K562 (cell line): ENCODE results near the gene PDIA5. TPM values are rescaled to one million over a fixed set of nuclear protein-coding genes. Genes with fewer than 3 reads are reported as not detected.
A peak's percentile ranks its signal among the peaks of the same experiment; 100 is the strongest.

Experiments
- C11orf30 ChIP-seq: fragments of 450-650 bp; IDR thresholded peaks from 2 replicates; pipeline ENCODE4 v1.6.1; 2016; ENCODE audit warnings: low read depth, mild to moderate bottlenecking
- ELF1 ChIP-seq: fragments of 200-800 bp; sonication (Bioruptor generic); IDR thresholded peaks from 2 replicates; pipeline ENCODE4 v1.6.1; 2016; ENCODE audit warnings: missing genetic modification characterization, missing compliant biosample characterization
- FOXK2 ChIP-seq, 2 experiments: fragments of 450-650 bp; IDR thresholded peaks in 1 of 2; conservative IDR thresholded peaks in 1 of 2; 2 replicates each; pipeline ENCODE4 v1.6.1; 2016; ENCODE audit warnings: low read depth in 2 of 2, mild to moderate bottlenecking in 1 of 2
- MGA ChIP-seq: fragments of 450-650 bp; IDR thresholded peaks from 2 replicates; pipeline ENCODE4 v1.6.1; 2016; ENCODE audit warnings: mild to moderate bottlenecking, moderate library complexity
- PKNOX1 ChIP-seq: fragments of 450-650 bp; IDR thresholded peaks from 2 replicates; pipeline ENCODE4 v1.6.1; 2016
- POLR3G ChIP-seq: IDR thresholded peaks from 2 replicates; pipeline ENCODE4 v1.6.1; 2011; ENCODE audit not compliant: insufficient read length, insufficient replicate concordance; ENCODE audit errors: extremely low read depth
- SRSF9 ChIP-seq: fragments of 200-400 bp; formaldehyde crosslinking; IDR thresholded peaks from 2 replicates; pipeline ENCODE4 v1.6.1; 2017; ENCODE audit warnings: low read depth, low read length, borderline replicate concordance
- TAF7 ChIP-seq: fragments of 450-650 bp; IDR thresholded peaks from 2 replicates; pipeline ENCODE4 v1.6.1; 2016; ENCODE audit warnings: missing genetic modification characterization, missing compliant biosample characterization
- polyA plus RNA-seq, 8 experiments: library from polyadenylated mRNA; depleted of rRNA in 4 of 8; stranded (reverse) in 5 of 8; unstranded in 3 of 8; fragments of >200 nt; fragmentation: Nextera tagmentation in 2 of 8; fragmentation: Illumina TruSeq in 1 of 8; extraction: Ambion mirVana in 2 of 8; extraction: Trizol in 1 of 8; gene quantifications; 2 replicates each; pipeline versions ENCODE4 v1.2.1 to v1.2.3, GENCODE V29; 2011 to 2014; ENCODE audit warnings: inconsistent platforms in 1 of 8, missing spikeins in 1 of 8
- total RNA-seq, 7 experiments: library from RNA; depleted of rRNA in 6 of 7; stranded (reverse); fragments of >200 nt in 6 of 7; fragmentation: Illumina TruSeq in 2 of 7; extraction: Trizol in 2 of 7; gene quantifications; 2 replicates each; pipeline versions ENCODE4 v1.2.1 to v1.2.3, GENCODE V29; 2011 to 2021; ENCODE audit warnings: low replicate concordance in 1 of 7
- TF ChIP-seq, protein P1 (sequence below), 2 experiments: fragments of 450-650 bp in 1 of 2; sonication (generic) in 1 of 2; formaldehyde crosslinking; conservative IDR thresholded peaks; 2 replicates each; pipeline versions ENCODE4 v1.4.0 to v1.8.1; 2020 to 2022; ENCODE audit warnings: mild to moderate bottlenecking in 1 of 2, missing genetic modification reagents in 1 of 2

The PDIA5 gene
- total and polyA plus RNA-seq, 9 of the 15 experiments (the other 6 are each of a cell fraction or from before 2014, with no cell fraction given): 3.4 to 31.8 (median 19.6) TPM

GRCh38 chr3:123201223-123201556, 134.4 kb downstream of the PDIA5 start (continued):
- TF ChIP-seq MGA (peak; percentile 63), TAF7 (tag) (no peak), POLR3G (no peak), FOXK2 (conservative IDR thresholded peaks at IDR 0.05 in 1 of 2, IDR thresholded peaks at IDR 0.05 in 1 of 2; ENCODE audit: low read depth in 2 of 2) (no peak), PKNOX1 (no peak), C11orf30 (no peak), ELF1 (no peak), SRSF9 (no peak)
- TF ChIP-seq, protein P1, sequence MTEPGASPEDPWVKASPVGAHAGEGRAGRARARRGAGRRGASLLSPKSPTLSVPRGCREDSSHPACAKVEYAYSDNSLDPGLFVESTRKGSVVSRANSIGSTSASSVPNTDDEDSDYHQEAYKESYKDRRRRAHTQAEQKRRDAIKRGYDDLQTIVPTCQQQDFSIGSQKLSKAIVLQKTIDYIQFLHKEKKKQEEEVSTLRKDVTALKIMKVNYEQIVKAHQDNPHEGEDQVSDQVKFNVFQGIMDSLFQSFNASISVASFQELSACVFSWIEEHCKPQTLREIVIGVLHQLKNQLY (CRISPR knock-in tag; conservative IDR thresholded peaks at IDR 0.05): no peak
